ENCODE measurements around the gene KANSL3.

DNA sequence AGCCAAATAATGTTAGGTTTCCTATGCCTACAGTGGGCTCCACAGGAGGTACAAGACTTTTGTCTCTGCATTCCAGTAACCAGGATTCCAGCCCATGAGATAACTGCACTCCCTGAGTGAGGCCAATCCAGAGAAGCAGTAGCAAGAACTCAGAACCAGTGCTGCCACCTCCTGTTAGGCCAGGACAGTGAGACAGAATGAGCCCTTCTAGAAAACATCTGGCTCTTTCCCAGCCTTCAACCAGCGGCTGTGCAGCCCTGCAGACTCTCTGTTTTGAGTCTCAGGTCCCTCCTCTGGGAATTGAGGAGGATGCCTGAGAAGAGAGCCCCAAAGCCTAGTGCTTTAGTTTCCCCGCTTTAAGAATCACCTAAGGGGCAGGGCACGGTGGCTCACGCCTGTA is 57.3 kb downstream of the KANSL3 start:
- TF ChIP-seq CREB1 (IDR thresholded peaks at IDR 0.05; ENCODE audit: low read depth) = no peak
- no peak for TF ChIP-seq TCF12 (IDR thresholded peaks at IDR 0.05; ENCODE audit: low read depth)
- TF ChIP-seq FOXM1 (IDR thresholded peaks at IDR 0.05; ENCODE audit: borderline replicate concordance, low read depth) = no peak
- no peak for TF ChIP-seq TAF1 (IDR thresholded peaks at IDR 0.05; ENCODE audit: low read depth)
- TF ChIP-seq REST (IDR thresholded peaks at IDR 0.05; ENCODE audit: low read depth) = no peak
- peak; percentile 11; the same call in 1 of the 2 replicates for TF ChIP-seq RAD21 (IDR thresholded peaks at IDR 0.05; ENCODE audit: low read depth)
- no peak for TF ChIP-seq EGR1 (IDR thresholded peaks at IDR 0.05)
- no peak for TF ChIP-seq CEBPB (IDR thresholded peaks at IDR 0.05)
- no peak for TF ChIP-seq USF1 (IDR thresholded peaks at IDR 0.05)
- no peak for TF ChIP-seq YY1 (IDR thresholded peaks at IDR 0.05; ENCODE audit: low read depth)
- no peak for TF ChIP-seq EP300 (IDR thresholded peaks at IDR 0.05; ENCODE audit: borderline replicate concordance)
